Neural crest cell (in vitro differentiated cells): ENCODE results near the gene CBX6. TPM values are rescaled to one million over a fixed set of nuclear protein-coding genes. Genes with fewer than 3 reads are reported as not detected.

Experiments
- DNase-seq: peaks from one replicate; pipeline ENCODE4 v3.0.0; 2021; ENCODE audit warnings: low read depth, mixed read lengths, low spot score
- H3K27ac Mint-ChIP-seq: one replicate; pipeline ENCODE4 v1.8.0; 2021; ENCODE audit warnings: mild to moderate bottlenecking, mixed read lengths; ENCODE audit not compliant: unreplicated experiment
- H3K27me3 Mint-ChIP-seq: 2 replicates; pipeline ENCODE4 v1.8.0; 2021; ENCODE audit warnings: low read depth, mild to moderate bottlenecking, mixed read lengths
- H3K36me3 Mint-ChIP-seq: 2 replicates; pipeline ENCODE4 v1.8.0; 2021; ENCODE audit warnings: low read depth, mild to moderate bottlenecking, mixed read lengths
- H3K4me1 Mint-ChIP-seq: 2 replicates; pipeline ENCODE4 v1.8.0; 2021; ENCODE audit warnings: mixed read lengths
- H3K4me3 Mint-ChIP-seq: one replicate; pipeline ENCODE4 v1.8.0; 2021; ENCODE audit warnings: mild to moderate bottlenecking, mixed read lengths
- H3K9me3 Mint-ChIP-seq: 2 replicates; pipeline ENCODE4 v1.8.0; 2021; ENCODE audit warnings: mixed read lengths
- long read RNA-seq: library from polyadenylated mRNA; unstranded; transcript quantifications from one replicate; pipeline ENCODE4 v2.0.0, GENCODE V29; 2020
- total RNA-seq: library from RNA; stranded (reverse); gene quantifications from 2 replicates; pipeline ENCODE4 v1.2.1, GENCODE V29; 2021
- TF ChIP-seq, protein P1 (sequence below): fragments of 200-600 bp; sonication (generic); conservative IDR thresholded peaks from 2 replicates; pipeline ENCODE4 v1.5.0; 2021; ENCODE audit warnings: antibody characterized with exemption, mild to moderate bottlenecking

Gene CBX6
- total RNA-seq, result 45.8 and 48.2 TPM in 2 replicates
- long read RNA-seq, partial matches to known transcripts, result 0 of 4 reads
- long read RNA-seq, other reads (novel, unspliced or antisense), result 4 of 4 reads

GRCh38 chr22:38872172-38872830 lies at the start of gene CBX6:
Gene CBX6 (minus strand): TSS chr22:38872216. CDS start chr22:38872190, 26 bp downstream.
- H3K4me3 Mint-ChIP-seq, result peak within 1 kb of the TSS; percentile 96
- peak within 1 kb of the TSS; percentile 99 for H3K27ac Mint-ChIP-seq
- peak; percentile 98 for DNase-seq
- TF ChIP-seq, protein P1, sequence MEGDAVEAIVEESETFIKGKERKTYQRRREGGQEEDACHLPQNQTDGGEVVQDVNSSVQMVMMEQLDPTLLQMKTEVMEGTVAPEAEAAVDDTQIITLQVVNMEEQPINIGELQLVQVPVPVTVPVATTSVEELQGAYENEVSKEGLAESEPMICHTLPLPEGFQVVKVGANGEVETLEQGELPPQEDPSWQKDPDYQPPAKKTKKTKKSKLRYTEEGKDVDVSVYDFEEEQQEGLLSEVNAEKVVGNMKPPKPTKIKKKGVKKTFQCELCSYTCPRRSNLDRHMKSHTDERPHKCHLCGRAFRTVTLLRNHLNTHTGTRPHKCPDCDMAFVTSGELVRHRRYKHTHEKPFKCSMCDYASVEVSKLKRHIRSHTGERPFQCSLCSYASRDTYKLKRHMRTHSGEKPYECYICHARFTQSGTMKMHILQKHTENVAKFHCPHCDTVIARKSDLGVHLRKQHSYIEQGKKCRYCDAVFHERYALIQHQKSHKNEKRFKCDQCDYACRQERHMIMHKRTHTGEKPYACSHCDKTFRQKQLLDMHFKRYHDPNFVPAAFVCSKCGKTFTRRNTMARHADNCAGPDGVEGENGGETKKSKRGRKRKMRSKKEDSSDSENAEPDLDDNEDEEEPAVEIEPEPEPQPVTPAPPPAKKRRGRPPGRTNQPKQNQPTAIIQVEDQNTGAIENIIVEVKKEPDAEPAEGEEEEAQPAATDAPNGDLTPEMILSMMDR, result no peak
- H3K4me1 Mint-ChIP-seq, result peaks cover 30% of the 10 kb centered on the region
- no peaks in the 10 kb centered on the region for H3K36me3 Mint-ChIP-seq
- no peaks in the 10 kb centered on the region for H3K9me3 Mint-ChIP-seq
- H3K27me3 Mint-ChIP-seq, result peaks cover 13% of the 10 kb centered on the region

DNA sequence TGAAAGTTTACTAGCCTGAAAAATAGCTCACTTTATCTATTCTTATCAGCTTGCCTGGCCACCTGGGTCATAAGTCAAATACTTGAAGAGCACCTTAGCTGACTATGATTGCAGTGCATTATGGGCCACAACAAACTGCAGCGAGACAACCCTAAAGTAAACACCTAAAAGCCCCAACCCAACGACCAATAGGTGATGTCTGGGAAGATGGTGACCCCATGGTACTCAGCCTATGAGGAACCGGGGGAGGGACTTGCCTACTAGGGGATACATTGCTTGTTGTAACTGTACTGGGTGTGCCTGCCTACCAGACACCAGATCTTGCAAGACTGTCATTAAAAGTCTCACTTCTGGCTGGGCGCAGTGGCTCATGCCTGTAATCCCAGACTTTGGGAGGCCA lies 49.8 kb upstream of the CBX6 start:
- peaks cover 10% of the 10 kb centered on the region for H3K4me1 Mint-ChIP-seq
- H3K27me3 Mint-ChIP-seq, result peaks cover 37% of the 10 kb centered on the region
- no peak overlapping the region for H3K27ac Mint-ChIP-seq
- no peaks in the 10 kb centered on the region for H3K36me3 Mint-ChIP-seq
- DNase-seq, result no peak
- H3K4me3 Mint-ChIP-seq, result no peak overlapping the region
- TF ChIP-seq, protein P1, result no peak
- no peaks in the 10 kb centered on the region for H3K9me3 Mint-ChIP-seq

DNA sequence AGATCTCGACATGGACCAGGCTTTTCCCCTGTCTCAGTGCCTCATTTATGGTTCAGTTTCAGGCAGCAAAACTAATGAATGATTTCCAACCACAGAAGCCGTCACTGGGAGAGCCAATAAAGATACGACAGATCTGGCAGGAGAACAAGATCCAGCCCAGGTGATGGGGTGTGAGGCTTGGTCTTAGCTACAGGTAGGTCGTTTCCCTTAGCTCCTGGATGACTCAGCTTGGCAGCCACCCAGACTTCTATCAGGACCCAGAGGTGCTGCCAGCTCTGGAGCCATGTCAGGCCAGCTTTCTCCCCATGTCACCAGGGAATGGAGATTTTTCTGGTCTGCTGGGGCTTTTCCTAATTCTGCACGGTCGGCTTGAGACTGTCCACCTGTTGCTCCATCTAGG lies 49.1 kb upstream of the CBX6 start:
- TF ChIP-seq, protein P1, result no peak
- H3K27me3 Mint-ChIP-seq, result peaks cover 44% of the 10 kb centered on the region
- H3K4me1 Mint-ChIP-seq, result peaks cover 10% of the 10 kb centered on the region
- no peak overlapping the region for H3K27ac Mint-ChIP-seq
- H3K9me3 Mint-ChIP-seq, result no peaks in the 10 kb centered on the region
- no peaks in the 10 kb centered on the region for H3K36me3 Mint-ChIP-seq
- H3K4me3 Mint-ChIP-seq, result no peak overlapping the region
- DNase-seq, result no peak

GRCh38 chr22:38919631-38920190 lies 47.7 kb upstream of the CBX6 start:
- TF ChIP-seq, protein P1, result no peak
- Mint-ChIP-seq H3K9me3 (no peaks in the 10 kb centered on the region), H3K4me3 (no peak overlapping the region), H3K27me3 (peaks cover 48% of the 10 kb centered on the region), H3K27ac (no peak overlapping the region), H3K36me3 (no peaks in the 10 kb centered on the region), H3K4me1 (peaks cover 10% of the 10 kb centered on the region)
- DNase-seq, result no peak

DNA sequence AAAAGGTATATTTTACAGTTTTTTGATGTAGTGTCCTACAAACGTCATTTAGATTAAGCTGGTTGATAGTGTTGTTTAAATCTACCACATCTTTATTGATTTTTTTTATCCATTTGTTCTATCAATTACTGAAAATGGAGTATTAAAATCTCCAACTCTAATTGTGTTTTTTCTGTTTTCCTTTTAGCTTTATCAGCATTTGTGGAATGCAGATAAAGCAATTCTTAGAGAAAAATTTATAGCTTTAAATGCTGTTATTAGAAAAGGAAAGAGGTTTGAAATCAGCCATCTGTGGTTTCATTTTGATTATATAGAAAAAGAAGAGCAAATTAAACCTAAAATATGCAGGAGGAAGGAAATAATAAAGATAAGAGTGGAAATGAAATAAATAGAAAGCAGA lies 39.4 kb upstream of the CBX6 start:
- H3K4me3 Mint-ChIP-seq, result no peak overlapping the region
- no peak for DNase-seq
- H3K27ac Mint-ChIP-seq, result no peak overlapping the region
- peaks cover 5% of the 10 kb centered on the region for H3K9me3 Mint-ChIP-seq
- H3K36me3 Mint-ChIP-seq, result no peaks in the 10 kb centered on the region
- H3K27me3 Mint-ChIP-seq, result peaks cover 56% of the 10 kb centered on the region
- TF ChIP-seq, protein P1, result no peak
- H3K4me1 Mint-ChIP-seq, result no peaks in the 10 kb centered on the region
